Stimulated activated naive B cell treated with anti-CD40 and anti-IgM and Interleukin-4, amounts not matched to agents 10 μg/mL and 1 μg/mL and 100 μg/mL, for 72 hours (primary cell): ENCODE data around the gene STAG2.
"Not testable (repeated sequence)": the region's sequence is repeated elsewhere in the genome, so short reads cannot be mapped to it uniquely, and the experiment has no call there.

Source experiments
- ATAC-seq, 2 donors: fragments of 150-1000 bp; cut with Tn5 transposase; replicated peaks; 2 replicates each; pipeline ENCODE4 v1.10.0; 2021; ENCODE audit warnings: moderate library complexity in 1 of 2
- DNase-seq: peaks from one replicate; pipeline ENCODE4 v3.0.0; 2021
- H3K27ac Mint-ChIP-seq: one replicate; pipeline ENCODE4 v1.8.0; 2022; ENCODE audit warnings: mild to moderate bottlenecking, mixed read lengths
- H3K27me3 Mint-ChIP-seq, 2 donors: one replicate each; pipeline ENCODE4 v1.8.0; 2022; ENCODE audit warnings: mixed read lengths in 2 of 2
- H3K36me3 Mint-ChIP-seq, 2 donors: one replicate each; pipeline ENCODE4 v1.8.0; 2022; ENCODE audit warnings: mixed read lengths in 2 of 2, mild to moderate bottlenecking in 1 of 2
- H3K4me1 Mint-ChIP-seq, 2 donors: one replicate each; pipeline ENCODE4 v1.8.0; 2022; ENCODE audit warnings: mixed read lengths in 2 of 2, mild to moderate bottlenecking in 1 of 2
- H3K4me3 Mint-ChIP-seq, 2 donors: one replicate each; pipeline ENCODE4 v1.8.0; 2022; ENCODE audit warnings: mild to moderate bottlenecking in 2 of 2, mixed read lengths in 2 of 2, moderate library complexity in 1 of 2
- H3K9me3 Mint-ChIP-seq, 2 donors: one replicate each; pipeline ENCODE4 v1.8.0; 2022; ENCODE audit warnings: mixed read lengths in 2 of 2, mild to moderate bottlenecking in 1 of 2

STAG2 gene

DNA sequence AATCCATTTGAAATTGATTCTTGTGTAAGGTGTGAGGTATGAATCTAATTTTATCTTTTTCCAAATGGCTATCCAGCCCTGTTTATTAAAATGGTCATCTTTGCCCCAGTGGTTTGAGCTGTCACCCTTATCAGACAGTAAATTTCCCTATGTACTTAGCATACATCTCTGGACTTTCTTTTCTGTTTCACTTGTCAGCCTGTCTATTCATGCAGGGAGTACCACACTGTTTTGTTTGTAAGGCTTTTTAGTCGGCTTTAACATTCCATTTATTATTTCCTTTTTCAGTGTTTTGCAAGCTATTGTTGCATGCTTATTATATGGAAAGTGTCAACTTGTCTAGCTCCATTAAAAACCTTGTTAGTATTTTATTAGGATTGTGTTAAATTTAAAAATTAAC, 155.8 kb downstream of the STAG2 start:
- H3K4me3 Mint-ChIP-seq, result no peak overlapping the region
- DNase-seq, result no peak
- peaks cover 0 to 3% of the 10 kb centered on the region in 2 donors for H3K36me3 Mint-ChIP-seq
- H3K27me3 Mint-ChIP-seq, result no peaks in the 10 kb centered on the region
- H3K27ac Mint-ChIP-seq, result no peak overlapping the region
- no peaks in the 10 kb centered on the region for H3K4me1 Mint-ChIP-seq
- H3K9me3 Mint-ChIP-seq, result no peaks in the 10 kb centered on the region
- ATAC-seq, result no peak

DNA sequence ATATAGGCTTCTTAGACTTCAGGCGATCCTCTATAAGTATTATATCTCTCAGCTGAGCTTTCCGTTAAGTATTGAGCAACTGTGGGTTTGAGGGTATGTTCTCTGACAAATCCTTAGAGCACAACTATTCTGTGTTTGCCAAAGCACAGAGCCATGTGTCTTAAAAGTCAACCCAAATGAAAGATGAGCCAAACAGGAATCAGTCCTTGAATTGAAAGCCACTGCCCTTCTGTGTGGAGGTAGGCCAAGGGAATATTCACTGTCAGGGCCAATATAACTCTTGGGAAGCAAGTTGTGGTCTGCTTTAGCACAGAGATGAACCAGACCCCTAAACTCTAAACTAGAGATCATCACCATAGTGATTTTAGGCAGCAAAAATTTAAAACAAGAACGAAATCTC, 164.0 kb downstream of the STAG2 start:
- no peaks in the 10 kb centered on the region for H3K27me3 Mint-ChIP-seq
- ATAC-seq (no peak), DNase-seq (no peak)
- H3K4me1 Mint-ChIP-seq, result no peaks in the 10 kb centered on the region
- H3K36me3 Mint-ChIP-seq, result no peaks in the 10 kb centered on the region
- H3K9me3 Mint-ChIP-seq, result no peaks in the 10 kb centered on the region
- no peak overlapping the region for H3K4me3 Mint-ChIP-seq
- no peak overlapping the region for H3K27ac Mint-ChIP-seq

GRCh38 chrX:124127496-124127895, 166.0 kb downstream of the STAG2 start:
- Mint-ChIP-seq H3K27ac (no peak overlapping the region), H3K9me3 (no peaks in the 10 kb centered on the region), H3K27me3 (no peaks in the 10 kb centered on the region), H3K4me1 (no peaks in the 10 kb centered on the region), H3K36me3 (no peaks in the 10 kb centered on the region), H3K4me3 (no peak overlapping the region)
- ATAC-seq (no peak), DNase-seq (no peak)

DNA sequence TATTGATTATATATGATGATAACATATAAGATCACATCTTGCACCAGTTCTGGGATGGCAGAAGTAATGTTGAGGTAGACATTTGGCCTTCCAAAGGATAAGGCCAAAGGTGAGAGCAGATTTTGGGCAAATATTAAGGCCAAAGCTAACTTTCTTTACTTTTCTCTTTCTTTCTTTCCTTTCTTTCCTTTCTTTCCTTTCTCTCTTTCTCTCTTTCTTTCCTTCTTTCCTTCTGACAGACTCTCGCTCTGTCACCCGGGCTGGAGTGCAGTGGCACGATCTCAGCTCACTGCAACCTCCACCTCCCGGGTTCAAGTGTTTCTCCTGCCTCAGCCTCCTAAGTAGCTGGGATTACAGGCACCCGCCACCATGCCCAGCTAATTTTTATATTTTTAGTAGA, 170.9 kb downstream of the STAG2 start:
- not testable (repeated sequence) for ATAC-seq, H3K9me3 Mint-ChIP-seq, H3K27ac Mint-ChIP-seq, H3K4me3 Mint-ChIP-seq, H3K4me1 Mint-ChIP-seq, DNase-seq, H3K27me3 Mint-ChIP-seq, H3K36me3 Mint-ChIP-seq

DNA sequence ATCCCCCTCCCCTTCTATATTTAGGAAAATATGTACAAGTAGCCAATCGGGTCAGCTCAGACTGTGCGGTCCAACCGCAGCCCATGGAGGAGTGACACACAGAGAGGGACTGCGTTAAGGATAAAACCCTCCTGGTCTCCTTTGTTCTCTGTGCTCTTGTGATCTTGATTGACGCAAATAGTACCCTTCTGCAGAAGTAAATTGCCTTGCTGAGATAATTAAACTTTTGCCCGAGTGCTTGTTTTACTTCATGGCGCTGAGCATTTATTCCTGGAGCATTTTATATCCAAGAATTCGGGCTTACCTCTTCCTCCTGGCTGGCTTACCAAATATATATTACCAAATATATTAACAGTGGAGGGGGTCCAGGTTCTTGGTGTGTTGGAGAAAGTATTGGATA, 184.2 kb downstream of the STAG2 start:
- H3K4me3 Mint-ChIP-seq, result no peak overlapping the region
- H3K36me3 Mint-ChIP-seq, result no peaks in the 10 kb centered on the region
- H3K9me3 Mint-ChIP-seq, result peaks cover 7 to 22% of the 10 kb centered on the region in 2 donors
- DNase-seq (no peak), ATAC-seq (no peak)
- H3K27me3 Mint-ChIP-seq, result no peaks in the 10 kb centered on the region
- no peaks in the 10 kb centered on the region for H3K4me1 Mint-ChIP-seq
- H3K27ac Mint-ChIP-seq, result no peak overlapping the region

DNA sequence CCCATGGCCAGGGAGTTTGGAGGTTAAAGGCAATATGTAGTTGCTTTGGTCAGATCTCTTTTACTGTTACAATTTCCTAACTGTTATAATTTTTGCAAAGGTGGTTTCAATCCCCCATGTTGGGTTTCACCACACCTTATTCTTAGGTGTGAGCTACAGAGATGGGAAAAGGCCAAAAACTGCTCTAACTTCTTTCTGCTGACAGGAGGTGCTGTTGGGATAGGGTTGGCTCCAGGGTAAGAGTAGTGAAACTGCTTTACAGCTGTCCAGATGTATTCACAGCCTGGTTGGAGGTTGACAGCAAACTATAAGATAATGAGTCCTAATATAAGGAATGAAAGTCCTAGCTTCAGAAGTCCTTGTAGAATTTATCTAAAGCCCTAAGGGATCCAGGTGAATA, 189.7 kb downstream of the STAG2 start:
- no peak for ATAC-seq
- H3K27me3 Mint-ChIP-seq, result no peaks in the 10 kb centered on the region
- H3K36me3 Mint-ChIP-seq, result no peaks in the 10 kb centered on the region
- no peak overlapping the region for H3K27ac Mint-ChIP-seq
- no peaks in the 10 kb centered on the region for H3K4me1 Mint-ChIP-seq
- H3K4me3 Mint-ChIP-seq, result no peak overlapping the region
- peaks cover 5 to 10% of the 10 kb centered on the region in 2 donors for H3K9me3 Mint-ChIP-seq
- no peak for DNase-seq
